Mesenchymal stem cell (in vitro differentiated cells and primary cell): ENCODE data around the gene TK1.

ENCODE experiments used
- DNase-seq: peaks from one replicate; pipeline ENCODE4 v3.0.0-alpha.2; 2013
- H2AFZ ChIP-seq: one replicate; pipeline ENCODE4 v1.6.1; 2013; ENCODE audit warnings: low read depth, mild to moderate bottlenecking, control low read depth, inconsistent platforms, low read length, moderate library complexity
- H2AK5ac ChIP-seq: 2 replicates; pipeline ENCODE4 v1.6.1; 2013; ENCODE audit warnings: low read length, moderate library complexity, mild to moderate bottlenecking, inconsistent platforms; ENCODE audit not compliant: severe bottlenecking
- H2BK120ac ChIP-seq: one replicate; pipeline ENCODE4 v1.6.1; 2013; ENCODE audit warnings: low read depth, mild to moderate bottlenecking, inconsistent platforms, low read length, moderate library complexity
- H2BK12ac ChIP-seq, 2 experiments: one replicate each; pipeline ENCODE4 v1.6.1; 2013; ENCODE audit warnings: inconsistent platforms in 2 of 2, low read length in 2 of 2, mild to moderate bottlenecking in 2 of 2, moderate library complexity in 2 of 2, control low read depth in 1 of 2
- H2BK15ac ChIP-seq: one replicate; pipeline ENCODE4 v1.6.1; 2013; ENCODE audit warnings: mild to moderate bottlenecking, low read depth, inconsistent platforms; ENCODE audit not compliant: poor library complexity, severe bottlenecking
- H2BK5ac ChIP-seq: 2 replicates; pipeline ENCODE4 v1.6.1; 2013; ENCODE audit warnings: low read depth, mild to moderate bottlenecking, low read length, control low read depth, inconsistent platforms; ENCODE audit not compliant: poor library complexity, severe bottlenecking
- H3K14ac ChIP-seq, 2 experiments: one replicate each; pipeline ENCODE4 v1.6.1; 2013; ENCODE audit warnings: inconsistent platforms in 2 of 2, low read length in 2 of 2, control low read depth in 1 of 2, mild to moderate bottlenecking in 1 of 2, moderate library complexity in 1 of 2
- H3K18ac ChIP-seq, 2 experiments: one replicate each; pipeline ENCODE4 v1.6.1; 2013; ENCODE audit warnings: inconsistent platforms in 2 of 2, low read length in 2 of 2, control low read depth in 1 of 2, low read depth in 1 of 2, mild to moderate bottlenecking in 1 of 2
- H3K23ac ChIP-seq, 2 experiments: one replicate each; pipeline ENCODE4 v1.6.1; 2013; ENCODE audit warnings: inconsistent platforms in 2 of 2, low read length in 2 of 2, mild to moderate bottlenecking in 2 of 2, moderate library complexity in 2 of 2, control low read depth in 1 of 2
- H3K27ac ChIP-seq: 2 replicates; pipeline ENCODE4 v1.5.1; 2013; ENCODE audit warnings: mild to moderate bottlenecking, moderate library complexity, low read length, control low read depth, inconsistent platforms; ENCODE audit not compliant: poor library complexity, severe bottlenecking
- H3K27me3 ChIP-seq, 2 experiments: 2 replicates each; pipeline versions ENCODE4 v1.6.1 to v1.7.0; 2013; ENCODE audit warnings: low read length in 2 of 2, mild to moderate bottlenecking in 2 of 2, moderate library complexity in 2 of 2, control low read depth in 1 of 2, inconsistent platforms in 1 of 2; ENCODE audit not compliant: control insufficient read depth in 1 of 2, insufficient read depth in 1 of 2
- H3K36me3 ChIP-seq, 2 experiments: 2 replicates each; pipeline versions ENCODE4 v1.6.1 to v1.7.0; 2013; ENCODE audit warnings: low read length in 2 of 2, control low read depth in 1 of 2, inconsistent platforms in 1 of 2, low read depth in 1 of 2, mild to moderate bottlenecking in 1 of 2; ENCODE audit not compliant: insufficient read depth in 2 of 2, control insufficient read depth in 1 of 2
- H3K4ac ChIP-seq, 2 experiments: one replicate each; pipeline ENCODE4 v1.6.1; 2013; ENCODE audit warnings: inconsistent platforms in 2 of 2, low read length in 2 of 2, mild to moderate bottlenecking in 2 of 2, moderate library complexity in 2 of 2, control low read depth in 1 of 2, low read depth in 1 of 2
- H3K4me1 ChIP-seq: 2 replicates; pipeline ENCODE4 v1.6.1; 2013; ENCODE audit warnings: low read depth, low read length, control low read depth; ENCODE audit not compliant: control insufficient read depth, insufficient read depth
- H3K4me2 ChIP-seq: 2 replicates; pipeline ENCODE4 v1.6.1; 2013; ENCODE audit warnings: low read length, mild to moderate bottlenecking, inconsistent platforms; ENCODE audit not compliant: poor library complexity, severe bottlenecking
- H3K4me3 ChIP-seq, 2 experiments: 2 replicates each; pipeline versions ENCODE4 v1.5.1 to v1.7.0; 2013; ENCODE audit warnings: low read length in 2 of 2, mild to moderate bottlenecking in 2 of 2, control low read depth in 1 of 2, low read depth in 1 of 2; ENCODE audit not compliant: insufficient read depth in 1 of 2
- H3K79me1 ChIP-seq: replicated peaks from 2 replicates; pipeline ENCODE4 v1.6.1; 2013; ENCODE audit warnings: mild to moderate bottlenecking, control low read depth, low read length, inconsistent platforms; ENCODE audit not compliant: poor library complexity, severe bottlenecking
- H3K9ac ChIP-seq: 2 replicates; pipeline ENCODE4 v1.7.0; 2013; ENCODE audit warnings: mild to moderate bottlenecking, low read length, moderate library complexity
- H3K9me3 ChIP-seq: 2 replicates; pipeline ENCODE4 v1.7.0; 2013; ENCODE audit warnings: mild to moderate bottlenecking, low read length; ENCODE audit not compliant: control insufficient read depth
- H4K8ac ChIP-seq: one replicate; pipeline ENCODE4 v1.6.1; 2013; ENCODE audit warnings: inconsistent platforms, mild to moderate bottlenecking, low read length, moderate library complexity
- H4K91ac ChIP-seq: one replicate; pipeline ENCODE4 v1.6.1; 2013; ENCODE audit warnings: mild to moderate bottlenecking, low read length, inconsistent platforms
- WGBS: methylation state at CpG from one replicate; pipeline ENCODE4 v1.1.7; 2013; ENCODE audit warnings: mixed read lengths; 5-methylcytosine and 5-hydroxymethylcytosine counted together

The TK1 gene

GRCh38 chr17:78129351-78130089 lies 57.3 kb downstream of the TK1 start:
- Histone ChIP-seq H3K23ac (no peak overlapping the region), H2BK15ac (peak overlapping the region; percentile 60), H4K8ac (peak overlapping the region; percentile 90), H3K4me3 (no peak overlapping the region), H3K14ac (no peak overlapping the region), H3K4me2 (no peak overlapping the region), H2BK120ac (peak overlapping the region; percentile 88), H2BK5ac (no peak overlapping the region), H2AFZ (no peak overlapping the region), H3K27ac (no peak overlapping the region), H2BK12ac (peak overlapping the region; percentile 89 to 94), H3K36me3 (peaks cover 0 to 20% of the 10 kb centered on the region in 2 experiments), H3K9ac (no peak overlapping the region), H3K4ac (peak overlapping the region; percentile 40 to 90), H3K79me1 (peaks cover 13% of the 10 kb centered on the region), H3K18ac (peak overlapping the region; percentile 58 to 82), H2AK5ac (no peak overlapping the region), H4K91ac (peak overlapping the region; percentile 64), H3K4me1 (peaks cover 55% of the 10 kb centered on the region), H3K27me3 (peaks cover 8 to 76% of the 10 kb centered on the region in 2 experiments), H3K9me3 (no peaks in the 10 kb centered on the region)
- WGBS, result 95% methylated on average over 3 of the region's 4 CpGs
- DNase-seq, result no peak

DNA sequence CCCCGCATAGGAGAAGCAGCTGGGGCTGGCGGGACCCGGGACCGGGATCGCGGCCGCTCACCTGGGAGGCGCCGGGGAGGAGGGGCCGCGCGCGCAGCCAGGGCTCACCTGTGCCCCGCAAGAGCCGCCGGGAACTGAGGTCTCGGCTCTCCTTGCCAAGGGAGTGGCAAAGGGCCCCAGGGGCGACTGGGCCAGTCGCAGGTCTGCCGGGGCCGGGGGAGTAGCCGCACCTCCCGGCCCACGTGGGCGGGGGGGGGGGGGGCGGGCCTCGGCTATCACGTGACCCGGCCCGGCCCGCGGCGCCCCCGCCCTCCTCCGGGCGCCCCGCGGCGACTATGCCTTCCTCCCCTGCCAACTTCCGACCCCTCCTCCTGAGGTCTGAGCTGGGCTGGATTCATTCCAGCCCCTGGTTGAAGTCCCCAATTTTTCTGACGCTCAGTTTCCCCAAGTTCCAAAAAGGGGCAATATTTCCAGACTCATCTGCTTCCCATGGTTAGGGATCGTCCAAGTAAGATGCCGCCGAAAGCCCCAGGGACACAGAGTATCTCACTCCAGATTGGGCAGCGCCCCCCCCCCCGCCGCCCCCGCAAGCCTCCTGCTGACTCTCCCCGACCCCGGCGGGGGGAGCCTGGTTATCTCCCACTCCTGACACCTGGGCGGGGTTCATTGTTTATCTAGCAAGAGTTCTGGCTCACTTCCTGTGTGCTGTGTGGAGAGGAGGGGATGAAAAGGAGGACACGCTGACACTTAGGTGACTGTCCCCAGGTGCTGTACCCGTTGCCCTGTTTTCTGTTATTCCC lies 58.1 kb downstream of the TK1 start, which contains the start of gene TMC6:
Gene TMC6, minus strand, starts transcription at position 205 of the 800 bp plus-strand sequence. CDS start 1,923 bp downstream, outside the sequence.
- 2% methylated on average over 43 of the region's 54 CpGs for WGBS
- Histone ChIP-seq H4K91ac (peak within 1 kb of the TSS; percentile 92), H3K27me3 (peaks cover 8 to 69% of the 10 kb centered on the region in 2 experiments), H3K79me1 (peaks cover 17% of the 10 kb centered on the region), H3K27ac (no peak within 1 kb of the TSS), H2AK5ac (no peak within 1 kb of the TSS), H3K9ac (no peak within 1 kb of the TSS), H3K4me2 (peak within 1 kb of the TSS; percentile 90), H3K9me3 (no peaks in the 10 kb centered on the region), H3K23ac (peak within 1 kb of the TSS; percentile 14 to 64), H3K4me3 (peak within 1 kb of the TSS in 1 of 2 experiments; percentile 71), H3K36me3 (peaks cover 0 to 27% of the 10 kb centered on the region in 2 experiments), H3K18ac (peak within 1 kb of the TSS; percentile 78 to 94), H3K4ac (peak within 1 kb of the TSS; percentile 79 to 90), H4K8ac (peak within 1 kb of the TSS; percentile 90), H2AFZ (peak within 1 kb of the TSS; percentile 37), H2BK15ac (peak within 1 kb of the TSS; percentile 97), H2BK12ac (peak within 1 kb of the TSS; percentile 91 to 94), H2BK5ac (no peak within 1 kb of the TSS), H2BK120ac (peak within 1 kb of the TSS; percentile 91), H3K4me1 (peaks cover 54% of the 10 kb centered on the region), H3K14ac (peak within 1 kb of the TSS in 1 of 2 experiments; percentile 85)
- peak; percentile 43 for DNase-seq

DNA sequence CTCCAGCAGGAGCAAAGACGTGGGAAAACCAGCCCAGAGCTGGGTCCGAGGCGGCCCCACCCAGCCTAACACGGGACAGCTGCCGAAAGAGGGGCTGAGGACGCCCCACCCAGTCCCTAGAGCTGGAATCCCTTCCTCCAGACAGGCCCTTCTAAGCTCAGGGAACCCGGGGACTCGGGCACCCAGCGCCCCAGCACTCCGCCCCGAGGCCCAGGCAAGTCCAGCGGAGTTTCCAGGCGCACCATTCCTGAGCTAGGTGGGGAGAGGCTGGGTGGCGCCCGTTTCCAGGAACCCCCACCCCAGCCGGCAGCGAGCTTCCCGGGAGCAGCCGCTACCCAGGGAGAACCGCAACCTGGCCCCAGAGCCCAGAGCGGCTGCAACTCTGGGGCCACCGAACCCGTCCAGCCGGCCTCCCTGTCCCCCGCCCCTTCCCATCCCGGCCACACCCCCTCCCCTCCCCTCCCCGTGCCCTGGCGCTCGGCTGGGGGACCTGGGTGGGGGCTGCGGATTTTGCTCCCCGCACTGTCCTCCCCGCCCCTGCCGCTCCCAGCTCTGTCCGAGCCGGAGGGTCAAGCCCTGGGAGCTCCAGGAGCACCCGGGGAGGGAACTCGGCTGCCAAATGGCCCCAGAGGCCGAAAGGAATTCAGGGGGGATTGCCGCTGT lies 58.8 kb downstream of the TK1 start:
- Histone ChIP-seq H3K4me3 (peak overlapping the region in 1 of 2 experiments; percentile 71), H2AFZ (no peak overlapping the region), H3K4ac (peak overlapping the region; percentile 79 to 88), H3K79me1 (peaks cover 18% of the 10 kb centered on the region), H2BK12ac (peak overlapping the region; percentile 75 to 91), H3K18ac (peak overlapping the region; percentile 78 to 94), H3K23ac (peak overlapping the region; percentile 14 to 64), H2BK120ac (peak overlapping the region; percentile 91), H3K36me3 (peaks cover 0 to 35% of the 10 kb centered on the region in 2 experiments), H3K27ac (no peak overlapping the region), H4K8ac (peak overlapping the region; percentile 90), H2AK5ac (no peak overlapping the region), H3K9me3 (no peaks in the 10 kb centered on the region), H3K9ac (no peak overlapping the region), H3K14ac (peak overlapping the region in 1 of 2 experiments; percentile 85), H2BK15ac (peak overlapping the region; percentile 97), H2BK5ac (no peak overlapping the region), H3K4me1 (peaks cover 54% of the 10 kb centered on the region), H4K91ac (peak overlapping the region; percentile 92), H3K27me3 (peaks cover 8 to 61% of the 10 kb centered on the region in 2 experiments), H3K4me2 (peak overlapping the region; percentile 90)
- peak; percentile 43 for DNase-seq
- WGBS, result 2% methylated on average over 31 of the region's 39 CpGs
